CD4-positive, alpha-beta T cell treated with Interleukin-12 subunit alpha and Interleukin-12 subunit beta, for 1 hour (primary cell): ENCODE results near the gene TNS1.

Source experiments
- DNase-seq: peaks from one replicate; pipeline ENCODE4 v3.0.0-alpha.2; 2020

Gene TNS1

DNA sequence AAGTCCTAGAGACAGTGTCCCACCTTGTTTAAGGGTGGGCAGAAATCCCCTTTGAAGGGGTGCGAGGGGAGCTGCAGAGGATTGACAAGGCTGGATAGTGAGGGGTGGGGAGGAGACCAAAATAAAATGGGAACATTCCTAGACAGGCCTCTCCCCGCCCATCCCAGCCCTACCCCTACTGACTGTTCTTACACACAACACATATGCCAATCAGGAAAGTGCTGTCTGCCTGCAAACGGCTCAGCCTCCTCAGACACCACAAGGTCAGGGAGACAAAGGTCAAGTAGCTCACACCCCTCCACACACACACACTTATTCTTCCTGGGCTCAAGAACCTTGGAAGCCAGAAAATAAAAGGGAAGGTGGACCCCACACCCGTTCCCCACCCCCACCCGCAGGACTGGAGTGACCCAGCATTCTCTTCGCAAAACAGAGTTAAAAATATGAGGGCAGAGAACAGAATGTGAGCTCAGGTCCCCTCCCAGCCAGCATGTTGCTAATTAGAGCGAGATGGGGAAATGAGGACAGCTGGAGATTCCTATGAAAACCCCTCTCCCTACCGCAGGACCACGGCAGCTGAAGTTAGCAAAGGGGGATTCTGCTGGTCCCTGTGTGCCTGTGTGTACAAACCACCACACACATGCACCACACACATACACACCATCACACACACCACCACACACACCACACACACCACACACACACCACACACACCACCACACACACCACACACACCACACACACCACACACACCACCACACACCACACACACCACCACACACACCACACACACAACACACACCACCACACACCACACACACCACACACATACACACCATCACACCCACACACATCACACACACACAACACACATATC is 197.8 kb downstream of the TNS1 start:
- DNase-seq, result no peak

DNA sequence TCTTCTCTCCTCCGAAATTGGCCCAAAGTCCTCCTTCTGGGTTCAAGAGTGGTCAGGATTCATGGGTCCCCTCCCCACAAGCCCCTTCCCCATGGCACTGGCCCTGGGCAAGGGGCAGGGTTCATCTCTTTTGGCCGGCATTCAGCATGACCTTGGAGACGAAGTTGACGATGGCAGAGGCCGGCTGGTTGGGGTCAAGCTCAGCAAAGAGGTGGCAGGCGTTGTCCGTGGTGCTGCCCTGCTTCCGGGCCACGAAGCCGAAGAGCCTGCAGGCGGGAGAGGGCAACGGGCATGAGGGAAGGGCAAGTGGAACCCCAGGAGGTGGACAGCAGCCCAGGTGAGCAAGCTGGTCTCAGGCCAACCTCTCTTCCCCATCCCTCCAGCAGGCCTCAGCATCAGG is 198.5 kb downstream of the TNS1 start:
- no peak for DNase-seq

DNA sequence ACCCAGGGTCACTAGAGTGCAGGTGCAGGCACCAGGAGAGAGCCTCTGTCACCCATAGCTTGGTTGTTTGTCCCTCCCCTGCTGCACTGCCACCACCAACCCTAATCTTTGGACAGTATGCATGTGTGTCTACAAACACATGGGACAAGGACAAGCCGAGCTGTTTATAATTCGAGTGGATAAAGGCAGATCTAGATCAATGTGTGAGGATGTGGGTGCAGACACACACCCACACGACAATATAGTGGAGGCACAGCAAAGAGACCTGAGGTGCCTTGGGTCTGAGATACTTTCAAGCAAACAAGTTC is 199.2 kb downstream of the TNS1 start:
- DNase-seq, result no peak

DNA sequence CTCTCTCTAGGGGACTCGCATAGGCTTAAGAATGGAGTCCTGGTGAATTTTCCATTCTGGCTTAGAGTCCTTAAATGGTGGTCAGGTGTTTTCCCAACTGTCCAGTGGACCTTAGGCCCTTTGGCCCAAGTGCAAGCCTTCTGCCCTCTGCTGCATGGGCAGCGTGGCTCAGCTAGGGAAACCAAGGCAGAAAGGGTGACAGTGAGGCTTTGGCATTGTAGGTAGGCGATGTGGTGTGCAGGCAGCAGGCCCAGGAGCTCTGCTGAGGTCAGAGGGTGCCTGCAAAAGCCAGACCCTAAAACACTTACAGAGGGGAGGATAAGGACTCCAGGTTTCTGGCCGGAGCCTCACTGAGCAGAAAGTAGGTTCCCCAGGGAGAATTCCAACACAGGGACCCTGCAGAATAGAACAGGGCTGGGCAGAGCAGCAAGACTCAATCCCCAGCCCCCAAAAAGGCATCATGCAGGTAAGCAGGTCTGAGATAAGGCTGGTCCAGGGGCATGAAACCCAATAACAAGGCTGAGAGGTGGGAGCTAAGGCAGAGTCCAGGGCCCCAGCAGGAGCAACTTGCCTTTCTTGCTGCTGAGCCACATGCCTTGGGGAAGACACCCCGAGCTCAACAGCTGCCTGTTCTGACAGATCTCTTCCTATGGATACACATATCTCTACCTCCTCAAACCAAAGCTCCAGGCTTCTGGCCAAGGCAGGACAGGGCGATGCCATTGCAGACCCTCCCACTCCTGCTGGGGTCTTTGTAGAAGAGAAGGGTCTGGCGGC is 199.7 kb downstream of the TNS1 start:
- no peak for DNase-seq

DNA sequence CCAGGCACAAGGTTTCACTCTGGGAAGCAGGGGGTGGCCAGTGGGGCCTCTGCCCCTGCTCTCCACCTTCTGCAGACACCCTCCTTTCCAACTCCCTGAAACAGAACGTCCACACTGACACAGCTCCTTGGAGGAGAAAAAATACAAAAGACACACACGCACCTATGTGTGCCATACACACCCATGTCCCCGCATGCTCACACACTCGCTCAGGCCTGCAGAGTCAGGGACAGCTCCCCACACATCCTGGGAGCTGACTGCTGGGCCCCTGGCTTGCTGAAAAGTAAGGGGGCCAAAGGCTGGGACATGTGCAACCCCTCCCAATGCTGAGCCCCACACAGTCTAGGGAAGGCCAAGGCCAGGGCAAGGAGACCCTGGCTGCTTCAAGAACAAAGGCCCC is 200.5 kb downstream of the TNS1 start:
- DNase-seq, result no peak

DNA sequence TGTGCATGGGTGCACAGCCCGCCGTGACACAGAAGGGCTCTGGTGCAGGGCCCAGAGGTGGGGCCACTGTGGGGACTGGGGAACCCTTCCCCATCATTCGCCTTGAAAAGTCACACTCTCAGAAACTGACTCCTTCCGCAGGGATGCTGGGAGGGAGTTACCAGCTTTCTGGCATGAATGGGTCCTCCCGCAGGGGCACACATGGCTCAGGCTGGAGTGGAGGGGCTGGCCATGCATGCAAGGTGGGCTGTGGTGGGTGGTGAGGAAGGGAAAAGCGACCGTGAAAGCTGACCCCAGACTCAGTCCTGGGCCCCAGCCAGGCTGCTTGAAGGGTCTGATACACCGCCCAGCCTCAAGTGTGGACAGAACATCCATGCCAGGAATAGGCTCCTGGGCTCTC is 201.1 kb downstream of the TNS1 start:
- DNase-seq, result no peak

DNA sequence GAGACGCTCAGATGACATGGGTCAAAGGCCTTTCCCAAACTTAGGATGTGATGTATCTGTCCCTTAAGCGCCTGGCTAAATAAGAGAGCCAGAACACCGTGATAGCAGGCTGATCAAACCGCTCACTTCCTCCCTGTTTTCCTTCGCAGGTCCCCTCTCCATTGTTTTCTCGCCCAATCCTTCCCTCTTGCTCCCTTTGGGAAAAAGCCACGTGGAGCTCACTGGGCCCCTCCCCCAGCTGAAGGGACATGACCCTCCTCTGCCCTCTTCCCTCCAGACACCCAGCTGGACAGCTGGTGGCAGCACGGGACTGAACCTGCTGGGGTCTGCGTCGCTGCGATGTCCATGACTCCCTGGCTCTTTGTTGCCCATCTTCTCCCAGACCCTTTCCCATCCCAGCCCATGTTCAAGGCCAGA is 201.7 kb downstream of the TNS1 start:
- no peak for DNase-seq

DNA sequence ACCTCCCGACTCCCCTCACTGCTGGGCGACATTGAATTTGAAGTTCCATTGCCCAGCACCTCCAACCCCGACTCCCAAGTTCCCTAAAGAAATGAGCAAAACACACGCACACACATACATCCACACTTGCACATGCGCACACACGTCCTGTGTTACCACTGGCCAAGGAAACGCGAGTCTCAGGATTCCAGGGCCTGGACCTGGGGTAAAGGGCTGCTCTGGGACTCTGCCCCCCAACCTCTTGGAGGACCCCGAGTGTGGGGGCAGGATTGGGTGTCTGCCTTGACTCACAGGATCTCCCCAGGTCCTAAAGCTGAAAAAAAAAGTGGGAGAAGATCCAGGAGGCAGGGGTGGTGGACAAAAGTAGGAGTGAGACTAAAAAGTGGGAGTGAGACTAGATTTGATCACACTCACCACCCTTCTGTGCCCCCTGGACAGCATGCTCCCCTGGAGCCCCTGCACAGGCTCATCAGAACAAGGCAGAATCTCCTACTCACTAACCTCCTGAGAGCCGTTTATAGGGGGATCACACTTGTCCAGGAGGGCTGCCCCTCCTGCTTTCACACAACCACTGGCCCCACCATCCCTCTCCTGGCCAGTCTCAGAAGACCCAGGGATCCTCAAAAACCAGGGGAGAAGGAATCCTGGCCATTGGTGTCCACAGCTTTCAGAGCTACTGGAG is 202.2 kb downstream of the TNS1 start:
- DNase-seq, result no peak

DNA sequence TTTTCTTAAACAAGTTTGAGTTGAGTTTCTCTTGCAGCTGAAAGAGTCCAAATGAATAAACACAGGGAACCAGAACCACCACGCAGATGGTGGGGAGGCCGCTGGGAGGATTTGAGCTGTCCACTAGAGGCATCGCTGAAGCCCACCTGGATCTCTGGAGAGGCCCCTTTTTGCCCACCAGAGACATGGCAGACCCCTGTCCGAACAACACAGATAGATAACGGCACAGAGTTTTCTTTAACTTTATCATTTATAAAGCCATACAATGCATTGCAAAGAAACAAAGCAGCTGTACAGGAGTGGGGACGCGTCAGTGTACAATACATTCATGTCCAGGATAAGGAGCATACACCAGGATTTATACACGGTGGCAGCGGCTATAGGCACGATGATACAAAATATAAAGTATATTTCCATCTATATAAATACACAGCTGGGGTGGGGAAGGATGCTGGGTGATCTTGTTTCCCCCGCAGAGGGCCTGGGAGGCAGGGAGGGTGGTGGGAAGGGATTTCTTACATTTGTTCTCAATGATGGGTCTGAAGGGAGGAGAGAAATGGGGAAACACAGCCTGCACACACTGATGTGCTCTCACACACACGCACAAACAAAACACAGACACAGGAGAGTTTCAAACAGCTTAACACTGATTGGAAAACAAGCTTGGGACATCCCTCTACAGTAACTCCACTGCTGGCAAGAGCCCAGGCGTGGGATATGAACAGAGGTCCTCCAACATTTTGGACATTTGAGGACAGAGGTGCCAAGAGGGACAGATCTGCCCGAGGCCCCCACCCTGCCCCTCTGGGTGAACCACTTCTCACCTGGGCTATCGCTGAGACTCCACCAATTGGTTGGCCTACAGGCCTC is 203.0 kb downstream of the TNS1 start:
- no peak for DNase-seq

DNA sequence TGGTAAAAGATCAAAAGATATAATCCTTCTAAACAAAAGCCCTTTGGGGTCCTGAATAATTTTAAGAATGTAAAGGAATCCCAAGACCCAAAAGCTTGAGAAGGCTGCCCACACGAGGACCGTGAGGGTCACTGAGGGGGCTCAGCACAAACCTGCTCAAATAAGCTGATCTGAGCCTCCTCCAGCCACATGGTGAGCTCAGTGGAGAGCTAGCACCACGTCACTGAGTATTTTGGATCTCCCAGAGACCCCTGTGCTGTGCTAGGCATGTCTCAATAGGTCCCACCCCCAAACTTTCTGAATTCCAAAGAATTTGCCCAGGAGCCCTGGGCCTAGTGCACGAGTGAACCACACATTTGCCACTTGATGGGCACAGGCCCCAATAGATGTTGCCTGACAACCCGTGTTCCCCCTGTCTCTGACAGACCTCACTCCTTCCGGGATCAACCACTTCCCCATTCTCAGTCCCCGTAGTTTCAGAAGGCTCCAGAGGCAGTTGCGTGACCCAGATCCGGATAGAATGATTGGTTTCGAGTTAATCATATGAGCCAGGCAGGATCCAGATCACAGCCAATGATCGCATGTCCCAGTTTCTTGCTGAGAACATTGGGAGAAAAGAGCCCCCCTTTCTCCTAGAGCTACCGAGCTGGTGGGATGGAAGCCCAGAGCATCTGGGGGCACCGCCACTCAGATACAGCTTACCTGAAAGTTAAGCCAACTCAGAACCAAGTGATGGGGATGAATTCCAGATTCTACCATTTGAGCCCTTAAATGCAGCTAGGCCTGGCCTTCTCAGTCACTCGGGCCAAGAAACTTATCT is 203.8 kb downstream of the TNS1 start:
- DNase-seq, result peak; percentile 11

DNA sequence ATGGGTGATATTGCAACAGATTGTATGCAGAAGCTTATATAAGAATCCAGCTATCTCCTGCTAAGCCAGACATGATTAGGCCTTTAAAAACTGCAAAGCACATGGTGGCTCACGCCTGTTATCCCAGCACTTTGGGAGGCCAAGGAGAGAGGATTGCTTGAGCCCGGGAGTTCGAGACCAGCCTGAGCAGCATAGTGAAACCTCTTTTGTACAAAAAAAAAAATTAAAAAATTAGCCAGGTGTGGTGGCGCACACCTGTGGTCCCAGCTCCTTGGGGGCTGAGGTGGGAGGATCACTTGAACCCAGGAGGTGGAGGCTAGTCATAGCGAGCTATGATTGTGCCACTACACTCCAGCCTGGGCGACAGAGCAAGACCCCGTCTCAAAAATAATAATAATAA is 204.6 kb downstream of the TNS1 start:
- DNase-seq, result no peak

DNA sequence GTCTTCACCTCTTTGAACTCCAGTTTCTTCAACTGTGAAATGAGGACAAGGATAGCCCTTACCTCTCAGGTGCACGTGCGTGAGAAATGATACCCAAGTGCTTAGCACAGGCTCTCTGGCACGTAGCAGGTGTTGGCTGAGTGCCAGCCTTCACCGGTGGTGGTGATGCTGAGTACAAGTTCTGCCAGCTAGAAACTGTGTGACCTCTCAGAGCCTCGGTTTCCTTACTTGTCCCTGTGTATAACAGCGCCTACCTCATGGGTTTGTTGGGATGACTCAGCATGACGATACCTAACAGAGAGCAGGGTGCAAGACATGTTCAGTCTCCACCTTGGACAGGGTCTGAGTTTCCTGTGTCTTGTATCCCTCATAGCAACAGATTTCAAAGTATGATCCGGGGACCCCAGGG is 205.1 kb downstream of the TNS1 start:
- DNase-seq, result no peak

DNA sequence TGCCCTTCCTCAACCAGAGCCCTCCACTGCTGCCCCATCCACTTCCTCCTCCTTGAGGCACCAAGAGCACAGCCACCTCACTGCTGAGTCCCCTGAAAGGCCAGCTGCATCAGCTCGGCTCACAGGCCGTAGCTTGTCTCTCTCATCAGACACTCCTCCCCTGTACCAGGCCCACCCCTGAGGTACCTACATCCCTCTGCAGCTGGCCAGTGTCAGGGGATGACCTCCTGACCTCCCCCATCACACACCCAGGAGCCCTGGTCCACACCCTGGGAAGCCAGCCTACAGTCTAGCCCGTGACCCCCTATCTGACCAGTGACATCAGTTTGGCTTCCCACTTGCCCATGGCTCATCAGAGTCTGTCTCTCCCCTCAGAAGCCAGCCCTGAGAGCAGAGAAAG is 205.6 kb downstream of the TNS1 start:
- no peak for DNase-seq

DNA sequence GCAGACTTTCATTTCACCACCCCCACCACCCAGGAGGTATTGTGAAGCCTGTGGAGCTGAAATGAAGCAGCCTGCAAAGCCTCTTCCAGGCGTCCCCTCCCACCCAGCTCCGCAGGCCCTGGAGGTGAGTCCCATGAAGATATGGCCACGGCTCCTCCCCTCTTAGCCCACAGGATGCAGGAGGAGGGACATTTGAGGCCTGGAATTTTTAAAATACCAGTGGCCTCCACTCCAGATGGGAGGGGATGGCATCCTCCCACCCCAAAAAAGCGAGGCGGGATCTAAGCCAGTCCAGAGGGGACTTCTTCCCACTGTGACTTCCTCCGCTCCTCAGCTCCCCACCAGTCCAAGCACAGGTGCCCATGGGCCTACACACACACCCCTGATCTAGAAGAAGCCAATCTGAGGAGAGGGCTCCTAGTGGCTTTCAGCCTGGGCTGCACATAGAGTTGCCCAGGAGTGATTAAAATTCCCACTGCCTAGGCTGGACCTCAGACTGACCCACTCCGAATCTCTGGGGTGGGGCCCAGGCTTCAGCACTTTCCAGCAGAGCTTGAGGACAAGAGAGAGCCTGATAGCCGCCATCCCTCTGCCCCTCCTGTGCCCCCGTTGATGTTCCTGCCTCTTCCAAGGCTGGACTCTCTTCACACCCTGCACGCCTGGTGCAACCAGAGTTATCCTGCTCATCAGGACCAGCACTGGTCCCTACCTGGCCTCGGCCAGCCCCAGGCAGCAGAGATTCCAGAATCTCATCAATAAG is 206.9 kb downstream of the TNS1 start:
- DNase-seq, result no peak

DNA sequence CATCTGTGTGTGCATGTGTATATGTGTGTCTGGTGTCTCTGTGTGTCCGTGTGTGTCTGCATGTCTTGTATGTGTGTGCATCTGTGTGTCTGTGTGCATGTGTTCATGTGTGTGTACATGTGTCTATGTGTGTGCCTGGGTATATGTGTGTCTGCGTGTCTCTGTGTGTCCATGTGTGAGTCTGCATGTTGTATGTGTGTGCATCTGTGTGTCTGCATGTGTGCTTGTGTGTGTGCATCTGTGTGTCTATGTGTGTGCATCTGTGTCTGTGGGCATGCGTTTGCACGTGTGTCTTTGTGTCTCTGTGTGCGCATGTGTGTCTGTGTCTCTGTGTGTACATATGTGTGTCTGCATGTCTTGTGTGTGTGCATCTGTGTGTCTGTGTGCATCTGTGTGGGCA is 207.7 kb downstream of the TNS1 start:
- DNase-seq, result no peak

DNA sequence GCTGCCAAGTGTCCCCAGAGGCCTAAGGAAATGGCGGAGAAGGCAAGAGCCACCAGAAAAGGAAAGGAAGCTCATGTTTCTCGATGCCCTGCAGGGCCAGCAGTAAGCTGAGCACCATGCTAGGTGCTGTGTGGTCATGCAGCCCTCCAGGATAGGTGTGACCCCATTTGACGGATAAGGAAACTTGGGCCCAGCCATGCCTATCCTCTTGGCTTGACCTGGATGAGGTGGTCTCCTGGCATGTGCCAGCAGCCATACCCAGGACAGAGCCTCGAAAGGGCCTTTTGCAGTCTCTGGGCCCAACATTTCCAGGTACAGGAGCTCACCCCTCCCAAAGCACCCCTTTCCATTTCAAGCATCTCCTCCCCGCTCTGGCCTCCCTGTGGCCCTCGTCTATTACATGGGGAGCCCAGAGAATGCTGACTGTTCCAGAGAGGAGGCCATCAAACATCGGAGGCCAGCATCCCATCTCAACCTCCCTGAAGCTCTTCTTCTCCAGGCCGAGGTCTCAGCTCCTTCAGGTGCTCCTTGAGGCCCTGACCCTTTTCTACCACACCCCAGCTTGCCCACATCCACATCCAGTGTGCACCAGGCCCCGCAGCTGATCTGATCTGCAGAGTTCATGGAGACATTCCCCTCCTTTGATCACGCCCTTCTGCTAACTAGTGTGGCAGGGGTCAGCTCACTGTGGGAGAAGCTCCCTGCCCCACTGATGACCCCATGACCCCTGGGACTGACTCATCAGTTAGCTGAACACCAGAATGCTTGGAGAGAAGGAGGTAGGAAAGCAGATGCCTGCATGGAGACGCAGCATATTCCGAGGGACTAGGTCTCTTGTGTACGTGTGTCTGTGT is 208.4 kb downstream of the TNS1 start:
- DNase-seq, result no peak

DNA sequence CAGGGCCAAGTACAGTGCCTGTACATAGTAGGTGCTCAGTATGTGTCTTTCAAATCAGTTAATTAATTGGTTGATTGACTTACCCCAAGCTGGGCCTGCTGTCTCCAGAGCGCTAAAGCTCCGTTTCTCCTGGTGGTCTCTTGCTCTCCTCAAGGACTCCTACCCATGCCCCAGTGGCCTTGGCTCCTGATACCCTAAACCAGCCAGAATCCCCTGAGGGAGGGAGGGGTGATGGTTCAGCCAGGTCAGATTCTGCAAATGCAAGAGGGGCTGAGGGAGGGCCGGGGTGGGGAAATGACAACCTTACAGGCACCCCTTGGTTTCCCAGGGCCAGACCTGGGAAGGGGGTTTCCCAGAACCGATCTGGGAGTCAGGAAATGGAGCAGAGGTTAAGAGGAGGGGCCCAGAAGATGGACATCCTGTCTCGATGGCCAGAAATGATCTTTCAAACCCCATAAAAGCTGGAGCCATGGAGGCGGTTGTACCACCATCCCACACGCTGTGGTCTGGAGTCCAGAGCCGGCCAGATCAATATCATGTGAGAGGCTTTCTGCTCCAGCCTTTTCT is 209.1 kb downstream of the TNS1 start:
- DNase-seq, result no peak

DNA sequence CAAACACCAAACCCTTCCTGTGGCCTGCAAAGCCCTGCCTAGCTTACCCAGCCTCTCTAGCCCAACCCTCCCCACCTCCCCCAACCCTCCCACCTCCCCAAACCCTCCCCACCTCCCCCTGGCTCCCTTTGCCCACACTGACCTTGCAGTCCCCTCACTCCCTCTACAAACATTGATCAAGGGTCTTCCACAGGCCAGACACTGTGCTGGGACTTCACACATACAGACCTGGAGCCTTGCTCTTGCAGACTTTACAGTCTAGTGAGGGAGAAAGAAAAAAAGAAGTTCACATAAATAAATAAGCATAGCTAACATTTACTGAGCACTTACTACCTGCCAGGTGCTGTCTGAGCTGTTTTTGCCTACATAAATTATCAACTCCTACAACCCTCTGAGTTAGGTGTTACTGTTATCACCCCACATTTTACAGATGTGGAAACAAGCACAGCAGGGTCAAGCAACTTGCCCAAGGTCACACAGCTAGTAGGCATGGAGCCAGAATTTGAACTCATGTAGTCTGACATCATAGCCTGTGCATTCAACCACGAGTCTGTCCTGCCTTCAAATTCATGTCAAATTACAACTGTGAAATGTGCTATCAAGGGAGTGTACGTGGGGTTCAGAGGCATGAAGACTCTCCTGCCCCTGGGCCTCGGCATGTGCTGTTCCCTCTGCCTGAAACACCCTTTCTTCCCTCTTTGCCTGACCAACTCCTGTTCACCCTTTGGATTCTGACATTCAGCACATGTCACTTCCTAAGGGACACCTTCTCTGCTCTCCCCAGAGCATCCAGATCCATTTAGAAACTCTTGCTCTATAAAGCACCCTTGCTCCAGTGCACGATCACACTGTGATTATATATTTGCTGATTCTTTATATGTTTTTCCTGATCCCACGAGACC is 209.9 kb downstream of the TNS1 start:
- no peak for DNase-seq

DNA sequence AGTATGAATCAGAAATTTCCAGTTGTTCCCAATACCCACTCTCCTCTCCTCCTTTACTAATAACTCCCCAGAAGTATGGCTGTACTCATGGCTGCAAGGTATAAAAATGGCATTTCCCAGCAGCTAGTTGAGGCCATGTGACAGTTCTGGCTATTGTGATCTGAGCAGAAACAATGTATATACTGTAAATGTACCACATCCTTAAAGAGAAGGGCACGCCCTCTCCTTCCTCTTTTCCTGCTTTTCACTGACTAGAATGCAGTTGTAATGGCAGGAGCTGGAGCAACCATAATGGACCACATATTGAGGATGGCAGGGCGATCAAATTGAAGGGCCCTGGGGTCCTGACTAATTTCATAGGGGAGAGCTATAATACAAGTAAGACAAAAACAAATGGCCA is 211.2 kb downstream of the TNS1 start:
- no peak for DNase-seq
